ENCODE measurements around the gene WDR72.
"Not testable (repeated sequence)": the region's sequence is repeated elsewhere in the genome, so short reads cannot be mapped to it uniquely, and the experiment has no call there.

The WDR72 gene

DNA sequence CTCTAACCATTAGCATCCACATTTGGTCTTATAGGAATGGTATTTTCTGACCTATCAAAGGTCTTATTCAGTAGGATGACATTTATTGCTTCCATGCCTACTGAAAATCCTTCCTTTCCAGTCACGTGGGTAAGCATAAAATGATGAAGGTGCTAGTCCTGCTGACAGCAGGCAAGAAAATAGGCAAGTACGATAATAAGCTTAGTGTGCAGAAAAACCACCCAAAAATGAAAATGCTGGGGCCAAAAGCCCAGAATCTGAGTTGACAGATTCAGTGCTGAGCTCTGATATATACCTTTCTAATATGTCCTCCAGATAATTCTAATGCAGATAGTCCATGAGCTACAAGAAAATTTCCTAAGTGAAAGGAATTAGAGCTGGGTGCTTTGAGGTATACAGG lies 194.8 kb downstream of the WDR72 start:
- no peak overlapping the region for H3K4me3 Mint-ChIP-seq
- no peak for DNase-seq

DNA sequence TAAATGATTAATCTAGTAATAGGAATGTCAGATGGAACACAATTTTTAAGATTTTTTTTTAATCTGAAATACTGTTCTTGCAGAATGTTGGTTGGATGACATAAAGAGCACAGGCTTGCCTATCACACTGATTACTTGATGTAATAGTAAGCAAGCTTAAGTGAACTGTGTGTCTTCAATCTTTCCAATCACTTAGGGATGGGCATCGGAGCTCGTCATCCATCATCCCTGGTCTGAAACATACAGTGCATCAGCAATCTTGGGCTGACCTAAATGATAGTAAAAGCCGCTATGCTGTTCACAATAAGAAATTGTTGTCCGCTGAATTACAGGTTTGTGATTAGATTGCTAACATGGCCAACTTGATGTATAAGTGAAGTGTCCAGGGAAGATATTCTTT lies 195.8 kb downstream of the WDR72 start:
- Mint-ChIP-seq H3K4me3 (no peak overlapping the region), H3K27me3 (peaks cover 0 to 4% of the 10 kb centered on the region in 2 donors), H3K4me1 (ENCODE audit: low read depth in 2 of 2) (no peaks in the 10 kb centered on the region), H3K9me3 (peaks cover 0 to 5% of the 10 kb centered on the region in 2 donors), H3K27ac (no peak overlapping the region), H3K36me3 (ENCODE audit: insufficient read depth) (no peaks in the 10 kb centered on the region)
- no peak for DNase-seq
- ATAC-seq (replicated peaks) = no peak

More for the DNA sequence above, 194.8 kb downstream of the WDR72 start:
- Mint-ChIP-seq H3K9me3 (peaks cover 0 to 5% of the 10 kb centered on the region in 2 donors), H3K36me3 (ENCODE audit: insufficient read depth) (no peaks in the 10 kb centered on the region), H3K27ac (no peak overlapping the region), H3K27me3 (peaks cover 0 to 4% of the 10 kb centered on the region in 2 donors), H3K4me1 (ENCODE audit: low read depth in 2 of 2) (no peaks in the 10 kb centered on the region)
- no peak for ATAC-seq (replicated peaks)

DNA sequence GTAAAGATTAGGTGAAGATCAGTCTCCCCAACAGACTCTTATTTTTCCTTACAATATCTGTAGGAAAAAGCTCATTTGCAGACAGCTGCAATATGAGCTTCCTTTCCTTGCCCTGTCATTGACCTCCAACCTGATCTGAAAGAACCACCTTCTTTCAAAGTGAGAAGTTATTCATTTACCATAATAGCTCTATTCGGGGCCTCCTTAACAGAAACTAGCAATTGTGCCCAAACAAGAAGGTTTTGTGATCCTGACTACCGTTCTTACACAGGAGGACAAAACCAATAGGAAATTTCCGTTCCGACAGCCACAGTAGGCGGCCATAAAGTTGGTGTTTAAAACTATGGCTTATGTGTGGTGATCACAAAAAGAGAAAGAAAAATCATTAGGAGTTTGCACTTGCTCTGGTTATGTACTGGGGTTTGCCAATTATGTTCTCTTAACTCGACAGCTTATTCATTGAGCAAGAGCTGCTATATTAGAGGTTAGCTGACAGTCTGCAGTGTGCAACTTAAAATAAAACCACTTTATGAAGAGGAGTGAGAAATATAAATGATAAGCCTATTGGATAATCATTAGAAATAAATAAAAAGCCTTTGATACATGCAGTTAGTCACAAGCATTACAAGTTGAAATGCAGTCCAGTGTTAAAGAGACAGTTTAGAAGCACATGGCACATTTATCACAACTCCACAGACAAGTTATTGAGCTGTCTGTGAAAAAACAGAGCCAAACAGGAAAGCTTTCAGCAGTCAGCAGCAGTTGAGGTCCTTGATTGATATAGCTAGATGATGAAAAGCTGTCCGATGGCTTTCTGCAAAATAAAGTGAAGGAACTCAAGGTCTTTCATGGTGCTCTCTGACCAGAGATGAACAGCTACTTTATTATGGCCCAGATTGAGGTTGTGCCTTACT lies 199.8 kb downstream of the WDR72 start:
- ATAC-seq (replicated peaks) (no peak), DNase-seq (no peak)
- Mint-ChIP-seq H3K27me3 (no peaks in the 10 kb centered on the region), H3K9me3 (peaks cover 0 to 4% of the 10 kb centered on the region in 2 donors), H3K4me3 (no peak overlapping the region), H3K36me3 (ENCODE audit: insufficient read depth) (no peaks in the 10 kb centered on the region), H3K4me1 (ENCODE audit: low read depth in 2 of 2) (no peaks in the 10 kb centered on the region), H3K27ac (no peak overlapping the region)

DNA sequence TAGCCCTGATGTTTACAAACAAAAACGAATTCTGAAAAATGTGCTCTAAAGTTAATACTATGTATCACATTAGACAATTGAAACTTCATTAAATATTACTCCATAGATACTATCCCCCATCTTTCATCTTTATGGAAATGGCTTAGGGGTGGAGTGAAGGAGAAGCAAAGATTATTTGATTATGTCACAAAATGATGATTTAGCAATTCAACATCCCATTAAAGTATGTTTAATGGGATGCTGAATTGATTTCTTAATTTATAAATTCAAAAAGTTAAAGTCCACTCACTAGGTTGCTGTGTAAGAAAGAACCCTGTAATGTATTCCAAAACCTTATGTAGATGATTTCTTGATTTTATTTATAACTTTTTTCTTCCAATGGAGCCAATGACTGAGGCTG lies 201.1 kb downstream of the WDR72 start:
- Mint-ChIP-seq H3K36me3 (ENCODE audit: insufficient read depth) (no peaks in the 10 kb centered on the region), H3K4me1 (ENCODE audit: low read depth in 2 of 2) (no peaks in the 10 kb centered on the region), H3K9me3 (peaks cover 0 to 4% of the 10 kb centered on the region in 2 donors), H3K27ac (no peak overlapping the region), H3K27me3 (no peaks in the 10 kb centered on the region), H3K4me3 (no peak overlapping the region)
- ATAC-seq (replicated peaks) (no peak), DNase-seq (no peak)

- Mint-ChIP-seq H3K4me3 (no peak overlapping the region), H3K9me3 (peaks cover 0 to 5% of the 10 kb centered on the region in 2 donors), H3K4me1 (ENCODE audit: low read depth in 2 of 2) (no peaks in the 10 kb centered on the region), H3K27ac (no peak overlapping the region), H3K36me3 (ENCODE audit: insufficient read depth) (no peaks in the 10 kb centered on the region), H3K27me3 (no peaks in the 10 kb centered on the region)
- no peak for ATAC-seq (replicated peaks)
- DNase-seq = no peak
These were observed 204.2 kb downstream of the WDR72 start for GRCh38 chr15:53555226-53555625.

DNA sequence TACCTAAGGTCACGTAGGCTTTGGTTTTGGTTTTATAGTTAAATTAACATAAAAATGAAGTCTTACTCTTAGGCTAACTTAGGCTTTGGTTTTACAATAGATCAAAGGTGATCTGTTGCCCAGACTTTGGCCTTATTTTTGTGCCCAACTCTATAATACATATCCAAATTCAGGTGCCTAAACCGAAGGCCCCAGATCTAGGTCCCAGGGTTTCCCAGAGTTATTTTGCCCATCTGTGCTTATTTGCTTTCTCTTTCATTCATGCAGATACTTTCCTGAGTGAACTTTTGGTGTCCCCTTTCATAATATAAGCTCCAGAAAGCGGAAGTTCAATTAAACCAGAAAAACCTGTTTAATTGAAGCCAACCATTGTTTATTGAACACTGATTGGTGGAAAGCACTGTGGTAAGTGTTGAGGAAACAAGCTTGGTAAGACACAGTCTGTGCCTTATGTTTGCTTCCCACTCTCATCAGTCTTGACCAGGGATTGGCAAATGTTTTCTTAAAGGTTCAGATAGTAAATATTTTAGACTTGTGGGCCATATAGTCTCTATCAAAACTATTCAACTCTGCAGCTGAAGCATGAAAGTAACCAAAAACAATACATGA lies 209.7 kb downstream of the WDR72 start:
- no peaks in the 10 kb centered on the region for H3K4me1 Mint-ChIP-seq (ENCODE audit: low read depth in 2 of 2)
- ATAC-seq (replicated peaks) = no peak
- H3K27ac Mint-ChIP-seq = no peak overlapping the region
- peaks cover 0 to 4% of the 10 kb centered on the region in 2 donors for H3K9me3 Mint-ChIP-seq
- no peaks in the 10 kb centered on the region for H3K27me3 Mint-ChIP-seq
- no peak for DNase-seq
- no peaks in the 10 kb centered on the region for H3K36me3 Mint-ChIP-seq (ENCODE audit: insufficient read depth)
- H3K4me3 Mint-ChIP-seq = no peak overlapping the region

DNA sequence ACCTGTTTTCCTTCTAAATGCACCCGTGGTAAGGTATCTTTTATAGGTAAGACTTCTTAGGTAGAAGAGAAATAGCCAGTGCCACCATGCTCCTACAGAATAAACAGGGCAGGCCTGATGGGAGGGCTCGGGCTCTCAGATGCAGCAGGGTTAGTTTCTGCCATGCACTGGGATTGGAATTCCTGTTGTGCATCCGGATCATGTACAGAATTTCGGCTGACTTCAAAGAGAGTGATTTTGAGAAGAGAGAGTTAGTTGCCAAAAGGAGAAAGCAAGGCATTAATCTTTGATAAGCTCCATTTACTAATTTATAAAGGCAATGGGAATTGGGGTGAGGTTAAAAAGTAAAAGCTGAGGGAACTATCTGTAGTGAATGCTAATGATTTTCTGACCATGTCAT lies 211.2 kb downstream of the WDR72 start:
- DNase-seq (no peak), ATAC-seq (replicated peaks) (no peak)
- Mint-ChIP-seq H3K4me1 (ENCODE audit: low read depth in 2 of 2) (no peaks in the 10 kb centered on the region), H3K27ac (no peak overlapping the region), H3K36me3 (ENCODE audit: insufficient read depth) (no peaks in the 10 kb centered on the region), H3K9me3 (peaks cover 0 to 3% of the 10 kb centered on the region in 2 donors), H3K4me3 (no peak overlapping the region), H3K27me3 (no peaks in the 10 kb centered on the region)

- not testable (repeated sequence) for ATAC-seq (replicated peaks); H3K4me3 Mint-ChIP-seq; DNase-seq; H3K4me1 Mint-ChIP-seq (ENCODE audit: low read depth in 2 of 2); H3K9me3 Mint-ChIP-seq; H3K27me3 Mint-ChIP-seq; H3K27ac Mint-ChIP-seq; H3K36me3 Mint-ChIP-seq (ENCODE audit: insufficient read depth)
These were observed 218.7 kb downstream of the WDR72 start for GRCh38 chr15:53540626-53541300.

DNA sequence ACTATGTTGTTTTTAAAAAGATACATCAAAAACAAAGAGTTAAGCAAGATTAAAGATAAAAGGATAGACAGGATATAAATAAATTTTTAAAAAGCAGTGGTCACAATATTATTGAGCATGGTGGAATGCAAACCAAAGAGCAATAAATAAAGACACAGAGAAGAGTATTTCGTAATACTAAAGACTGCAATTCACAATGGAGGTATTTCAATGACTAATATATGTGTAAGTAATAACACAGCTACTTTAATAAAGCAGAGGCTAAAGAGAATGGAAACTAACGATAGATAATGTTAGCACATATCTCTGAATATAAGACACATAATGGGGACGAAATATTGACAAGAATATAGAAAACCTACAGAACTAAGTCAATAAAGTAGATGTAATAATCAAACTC lies 219.6 kb downstream of the WDR72 start:
- Mint-ChIP-seq H3K36me3 (ENCODE audit: insufficient read depth) (no peaks in the 10 kb centered on the region), H3K9me3 (peaks cover 7 to 8% of the 10 kb centered on the region in 2 donors), H3K4me1 (ENCODE audit: low read depth in 2 of 2) (no peaks in the 10 kb centered on the region), H3K4me3 (no peak overlapping the region), H3K27me3 (no peaks in the 10 kb centered on the region), H3K27ac (no peak overlapping the region)
- no peak for ATAC-seq (replicated peaks)
- no peak for DNase-seq

DNA sequence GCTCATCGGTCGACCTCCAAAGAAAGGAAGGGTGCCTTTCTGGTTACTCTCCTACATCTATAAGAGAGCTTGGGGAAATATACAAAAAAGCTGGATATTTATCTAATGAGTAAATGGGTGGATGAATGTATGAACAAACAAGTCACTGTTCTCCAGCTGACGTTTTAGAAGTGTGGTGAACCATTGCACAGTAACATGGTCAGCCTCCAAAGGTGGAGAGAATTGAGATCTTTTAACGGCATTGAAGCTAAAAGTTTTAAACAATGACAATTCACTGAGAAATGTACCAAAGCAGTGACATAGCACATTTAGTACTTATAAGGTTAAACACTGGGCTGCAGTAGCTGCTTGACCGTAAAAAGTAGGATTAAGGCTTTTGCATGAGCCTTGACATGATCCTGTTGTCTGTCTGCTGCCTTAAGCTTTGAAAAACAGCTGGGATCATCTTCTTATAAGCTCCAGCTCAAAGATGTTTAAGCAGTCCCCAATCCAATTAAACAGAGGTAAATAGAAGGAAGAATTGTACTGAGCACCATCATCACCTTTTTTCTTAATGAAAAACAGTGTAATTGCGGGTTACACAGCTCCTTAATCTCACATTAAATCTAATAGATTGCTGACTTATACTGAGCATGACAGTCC lies 222.9 kb downstream of the WDR72 start:
- Mint-ChIP-seq H3K27me3 (no peaks in the 10 kb centered on the region), H3K36me3 (ENCODE audit: insufficient read depth) (no peaks in the 10 kb centered on the region), H3K4me3 (no peak overlapping the region), H3K9me3 (peaks cover 8 to 10% of the 10 kb centered on the region in 2 donors), H3K4me1 (ENCODE audit: low read depth in 2 of 2) (no peaks in the 10 kb centered on the region), H3K27ac (no peak overlapping the region)
- no peak for DNase-seq
- ATAC-seq (replicated peaks) = no peak

DNA sequence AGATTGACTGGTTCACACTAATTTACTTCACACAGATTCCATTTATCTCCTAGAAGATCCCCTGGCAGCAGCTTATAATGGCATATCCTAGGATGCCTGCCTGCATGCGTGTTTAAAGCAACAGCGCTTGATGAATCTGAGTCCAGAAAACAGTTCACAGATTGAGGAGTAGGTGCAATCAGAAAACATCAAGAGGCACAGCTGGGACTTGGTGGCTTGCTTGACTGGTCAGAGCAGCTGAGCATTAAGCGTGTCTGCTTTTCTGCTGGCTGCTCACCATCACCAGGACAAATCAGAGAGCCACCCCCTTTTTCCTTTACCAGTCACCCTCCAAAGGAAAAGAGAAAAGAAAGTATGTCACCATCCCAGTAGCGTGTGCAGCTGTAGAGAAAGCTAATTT lies 223.6 kb downstream of the WDR72 start:
- ATAC-seq (replicated peaks) (no peak), DNase-seq (no peak)

GRCh38 chr15:53534105-53534839 lies 225.2 kb downstream of the WDR72 start:
- Mint-ChIP-seq H3K9me3 (peaks cover 0 to 5% of the 10 kb centered on the region in 2 donors), H3K4me1 (ENCODE audit: low read depth in 2 of 2) (no peaks in the 10 kb centered on the region), H3K36me3 (ENCODE audit: insufficient read depth) (no peaks in the 10 kb centered on the region), H3K27me3 (no peaks in the 10 kb centered on the region), H3K4me3 (no peak overlapping the region), H3K27ac (no peak overlapping the region)
- no peak for ATAC-seq (replicated peaks)
- DNase-seq = no peak

More for the DNA sequence above, 223.6 kb downstream of the WDR72 start:
- H3K27ac Mint-ChIP-seq = no peak overlapping the region
- H3K9me3 Mint-ChIP-seq = peaks cover 8 to 10% of the 10 kb centered on the region in 2 donors
- H3K4me1 Mint-ChIP-seq (ENCODE audit: low read depth in 2 of 2) = no peaks in the 10 kb centered on the region
- H3K36me3 Mint-ChIP-seq (ENCODE audit: insufficient read depth) = no peaks in the 10 kb centered on the region
- H3K27me3 Mint-ChIP-seq = no peaks in the 10 kb centered on the region
- no peak overlapping the region for H3K4me3 Mint-ChIP-seq

GRCh38 chr15:53530761-53531160 lies 228.7 kb downstream of the WDR72 start:
- no peaks in the 10 kb centered on the region for H3K27me3 Mint-ChIP-seq
- no peaks in the 10 kb centered on the region for H3K4me1 Mint-ChIP-seq (ENCODE audit: low read depth in 2 of 2)
- DNase-seq (no peak), ATAC-seq (replicated peaks) (no peak)
- no peak overlapping the region for H3K27ac Mint-ChIP-seq
- no peaks in the 10 kb centered on the region for H3K36me3 Mint-ChIP-seq (ENCODE audit: insufficient read depth)
- H3K9me3 Mint-ChIP-seq = peaks cover 0 to 4% of the 10 kb centered on the region in 2 donors
- H3K4me3 Mint-ChIP-seq = no peak overlapping the region
